ENCODE results near the gene SUCO. TPM values are rescaled to one million over a fixed set of nuclear protein-coding genes. Genes with fewer than 3 reads are reported as not detected.

The SUCO gene
- total RNA-seq, 2 donors from 2014 or later = 62.2 TPM

- peaks cover 19% of the 10 kb centered on the region for H3K9me3 ChIP-seq (ENCODE audit: control insufficient read depth, low read length)
- H3K4me3 ChIP-seq (ENCODE audit: low read length) = no peak overlapping the region
- Mint-ChIP-seq H3K9me3 (peaks cover 9% of the 10 kb centered on the region), H3K4me1 (peaks cover 21% of the 10 kb centered on the region), H3K36me3 (ENCODE audit: low read depth) (peaks cover 30% of the 10 kb centered on the region), H3K4me3 (no peak overlapping the region), H3K27me3 (ENCODE audit: insufficient read depth) (no peaks in the 10 kb centered on the region), H3K27ac (no peak overlapping the region)
- H3K27ac ChIP-seq (ENCODE audit: low read depth, low read length) = no peak overlapping the region
- no peak for DNase-seq
- no peaks in the 10 kb centered on the region for H3K27me3 ChIP-seq (ENCODE audit: control insufficient read depth, insufficient read depth, low read length, poor library complexity, severe bottlenecking)
- TF ChIP-seq, protein P1, sequence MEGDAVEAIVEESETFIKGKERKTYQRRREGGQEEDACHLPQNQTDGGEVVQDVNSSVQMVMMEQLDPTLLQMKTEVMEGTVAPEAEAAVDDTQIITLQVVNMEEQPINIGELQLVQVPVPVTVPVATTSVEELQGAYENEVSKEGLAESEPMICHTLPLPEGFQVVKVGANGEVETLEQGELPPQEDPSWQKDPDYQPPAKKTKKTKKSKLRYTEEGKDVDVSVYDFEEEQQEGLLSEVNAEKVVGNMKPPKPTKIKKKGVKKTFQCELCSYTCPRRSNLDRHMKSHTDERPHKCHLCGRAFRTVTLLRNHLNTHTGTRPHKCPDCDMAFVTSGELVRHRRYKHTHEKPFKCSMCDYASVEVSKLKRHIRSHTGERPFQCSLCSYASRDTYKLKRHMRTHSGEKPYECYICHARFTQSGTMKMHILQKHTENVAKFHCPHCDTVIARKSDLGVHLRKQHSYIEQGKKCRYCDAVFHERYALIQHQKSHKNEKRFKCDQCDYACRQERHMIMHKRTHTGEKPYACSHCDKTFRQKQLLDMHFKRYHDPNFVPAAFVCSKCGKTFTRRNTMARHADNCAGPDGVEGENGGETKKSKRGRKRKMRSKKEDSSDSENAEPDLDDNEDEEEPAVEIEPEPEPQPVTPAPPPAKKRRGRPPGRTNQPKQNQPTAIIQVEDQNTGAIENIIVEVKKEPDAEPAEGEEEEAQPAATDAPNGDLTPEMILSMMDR (conservative IDR thresholded peaks at IDR 0.05) = no peak
- H3K9ac ChIP-seq (ENCODE audit: extremely low read depth, low read length, poor library complexity, severe bottlenecking) = no peak overlapping the region
- peaks cover 84% of the 10 kb centered on the region for H3K36me3 ChIP-seq (ENCODE audit: control insufficient read depth, insufficient read depth, low read length)
- peaks cover 4% of the 10 kb centered on the region for H3K4me1 ChIP-seq (ENCODE audit: control insufficient read depth, insufficient read depth, low read length)
Observed at GRCh38 chr1:172602706-172603105, 69.8 kb downstream of the SUCO start.

DNA sequence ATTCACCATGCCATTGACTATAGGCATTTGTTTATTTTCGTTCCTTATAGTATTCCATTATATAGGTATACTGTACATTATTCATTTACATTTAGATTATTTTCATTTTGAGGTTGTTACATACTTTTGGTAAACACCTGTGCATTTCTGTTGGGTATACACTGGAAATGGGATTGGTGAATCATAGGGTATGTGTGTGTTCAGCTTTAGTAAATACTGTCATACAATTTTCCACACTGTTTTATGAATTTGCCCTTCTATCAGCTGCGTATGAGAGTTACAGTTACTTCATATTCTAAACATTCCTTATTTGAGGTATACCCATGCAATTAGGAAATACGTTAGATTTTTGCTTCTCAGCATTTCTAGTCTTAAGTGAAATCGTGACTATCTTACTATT, 70.9 kb downstream of the SUCO start:
- Histone ChIP-seq H3K9me3 (ENCODE audit: control insufficient read depth, low read length) (peaks cover 8% of the 10 kb centered on the region), H3K27ac (ENCODE audit: low read depth, low read length) (no peak overlapping the region), H3K4me1 (ENCODE audit: control insufficient read depth, insufficient read depth, low read length) (peaks cover 6% of the 10 kb centered on the region), H3K27me3 (ENCODE audit: control insufficient read depth, insufficient read depth, low read length, poor library complexity, severe bottlenecking) (no peaks in the 10 kb centered on the region), H3K36me3 (ENCODE audit: control insufficient read depth, insufficient read depth, low read length) (peaks cover 79% of the 10 kb centered on the region), H3K4me3 (ENCODE audit: low read length) (no peak overlapping the region), H3K9ac (ENCODE audit: extremely low read depth, low read length, poor library complexity, severe bottlenecking) (no peak overlapping the region)
- 93 to 94% methylated on average over 2 to 3 of the region's 4 CpGs for WGBS, 2 experiments (ENCODE audit: insufficient coverage in 1 of 2, insufficient read length in 1 of 2)
- Mint-ChIP-seq H3K9me3 (no peaks in the 10 kb centered on the region), H3K27ac (no peak overlapping the region), H3K36me3 (ENCODE audit: low read depth) (peaks cover 20% of the 10 kb centered on the region), H3K4me3 (no peak overlapping the region), H3K4me1 (peaks cover 29% of the 10 kb centered on the region), H3K27me3 (ENCODE audit: insufficient read depth) (no peaks in the 10 kb centered on the region)
- DNase-seq = no peak
- TF ChIP-seq, protein P1 (conservative IDR thresholded peaks at IDR 0.05) = no peak

GRCh38 chr1:172605641-172606040, 72.7 kb downstream of the SUCO start:
- TF ChIP-seq, protein P1 (conservative IDR thresholded peaks at IDR 0.05) = no peak
- Histone ChIP-seq H3K27ac (ENCODE audit: low read depth, low read length) (no peak overlapping the region), H3K9me3 (ENCODE audit: control insufficient read depth, low read length) (no peaks in the 10 kb centered on the region), H3K27me3 (ENCODE audit: control insufficient read depth, insufficient read depth, low read length, poor library complexity, severe bottlenecking) (no peaks in the 10 kb centered on the region), H3K4me1 (ENCODE audit: control insufficient read depth, insufficient read depth, low read length) (peaks cover 6% of the 10 kb centered on the region), H3K4me3 (ENCODE audit: low read length) (no peak overlapping the region), H3K9ac (ENCODE audit: extremely low read depth, low read length, poor library complexity, severe bottlenecking) (no peak overlapping the region), H3K36me3 (ENCODE audit: control insufficient read depth, insufficient read depth, low read length) (peaks cover 77% of the 10 kb centered on the region)
- no peak overlapping the region for H3K27ac Mint-ChIP-seq
- no peaks in the 10 kb centered on the region for H3K9me3 Mint-ChIP-seq
- H3K4me3 Mint-ChIP-seq = no peak overlapping the region
- no peaks in the 10 kb centered on the region for H3K27me3 Mint-ChIP-seq (ENCODE audit: insufficient read depth)
- H3K4me1 Mint-ChIP-seq = peaks cover 34% of the 10 kb centered on the region
- peaks cover 26% of the 10 kb centered on the region for H3K36me3 Mint-ChIP-seq (ENCODE audit: low read depth)
- DNase-seq = no peak
- 87 to 90% methylated on average over 2 of the region's 2 CpGs for WGBS, 2 experiments (ENCODE audit: insufficient coverage in 1 of 2, insufficient read length in 1 of 2)

Data from endodermal cell (in vitro differentiated cells).